Measurements from ENCODE around the gene TOLLIP.
A peak's percentile ranks its signal among the peaks of the same experiment; 100 is the strongest.

The TOLLIP gene

DNA sequence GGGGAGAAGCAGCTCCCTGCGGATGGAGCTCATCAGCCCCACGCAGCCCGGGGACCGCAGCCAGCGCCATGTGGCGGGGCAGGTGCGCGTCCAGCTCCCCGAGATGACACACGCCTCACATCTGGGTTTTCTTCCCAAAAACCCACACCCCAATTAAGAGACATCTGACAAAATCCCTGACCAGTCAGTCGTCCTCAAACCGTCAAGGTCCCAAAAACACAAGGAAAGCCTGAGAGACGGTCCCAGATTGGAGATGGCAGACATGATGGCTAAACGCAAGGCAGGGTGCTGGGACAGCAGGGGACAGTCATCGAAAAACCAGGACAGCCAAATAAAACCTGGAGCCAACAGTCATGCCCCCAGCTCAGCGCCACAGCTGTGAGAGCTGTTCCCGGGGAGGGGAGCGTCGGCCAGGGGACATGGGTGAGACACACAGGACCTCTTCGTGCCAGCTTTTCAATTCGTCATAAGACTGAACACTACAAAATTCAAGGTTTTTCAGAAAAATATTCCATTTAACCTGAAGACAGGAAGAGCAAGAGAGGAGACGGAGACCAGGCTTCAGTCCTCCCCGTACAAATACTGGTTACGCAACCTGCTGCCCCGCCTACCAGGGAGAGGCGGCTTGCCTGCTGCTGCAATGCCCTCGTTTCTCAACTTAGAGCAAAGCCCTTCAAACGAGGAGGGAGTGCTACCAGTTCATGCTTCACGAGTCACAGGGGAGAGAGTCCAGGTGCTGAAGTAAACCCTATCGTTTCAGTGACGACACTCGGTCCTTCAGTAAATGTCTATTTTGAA lies 10.5 kb downstream of the TOLLIP start:
- Histone ChIP-seq H3K18ac (ENCODE audit: low read length) (no peak overlapping the region), H3K4me1 (ENCODE audit: control insufficient read depth in 2 of 2, insufficient read depth in 1 of 2, low read depth in 1 of 2, low read length in 2 of 2) (peaks cover 2 to 11% of the 10 kb centered on the region in 2 donors), H3K27ac (replicated peaks; ENCODE audit: low read length) (no peak overlapping the region), H3K27me3 (ENCODE audit: control insufficient read depth in 3 of 3, insufficient read depth in 3 of 3, low read depth in 1 of 3, low read length in 3 of 3) (no peaks in the 10 kb centered on the region), H2AFZ (ENCODE audit: low read length) (no peak overlapping the region), H3K4me3 (ENCODE audit: low read length in 2 of 2) (no peak overlapping the region), H3K23ac (ENCODE audit: low read depth, low read length, poor library complexity) (no peak overlapping the region), H3K79me1 (ENCODE audit: low read depth, low read length) (peaks cover 23% of the 10 kb centered on the region), H3K14ac (ENCODE audit: low read length) (no peak overlapping the region), H2BK5ac (ENCODE audit: low read length) (peak overlapping the region; percentile 43), H4K91ac (ENCODE audit: low read depth, low read length, poor library complexity) (no peak overlapping the region), H2BK15ac (ENCODE audit: low read length) (no peak overlapping the region), H3K4me2 (ENCODE audit: insufficient read depth, low read length, poor library complexity, severe bottlenecking) (no peak overlapping the region), H3K9me3 (replicated peaks in 1 of 2; ENCODE audit: control insufficient read depth in 2 of 2, insufficient read depth in 1 of 2, low read depth in 1 of 2, low read length in 2 of 2) (no peaks in the 10 kb centered on the region), H2BK12ac (ENCODE audit: low read length) (no peak overlapping the region), H4K8ac (ENCODE audit: low read depth, low read length) (no peak overlapping the region), H2AK5ac (ENCODE audit: low read depth, low read length) (no peak overlapping the region), H3K4ac (ENCODE audit: low read length) (no peak overlapping the region), H3K9ac (ENCODE audit: low read depth, low read length, poor library complexity) (no peak overlapping the region), H3K36me3 (replicated peaks in 1 of 2; ENCODE audit: control insufficient read depth in 2 of 2, insufficient read depth in 2 of 2, low read length in 2 of 2) (peaks cover 2 to 23% of the 10 kb centered on the region in 2 donors), H2BK120ac (ENCODE audit: low read depth, low read length) (no peak overlapping the region)
- no peak for DNase-seq (ENCODE audit: low spot score)
- no CpG with 5 or more reads among the region's 32 CpGs for WGBS, 2 donors (ENCODE audit: extremely low coverage in 2 of 2, insufficient read length in 2 of 2, insufficient replicate concordance in 1 of 2)

DNA sequence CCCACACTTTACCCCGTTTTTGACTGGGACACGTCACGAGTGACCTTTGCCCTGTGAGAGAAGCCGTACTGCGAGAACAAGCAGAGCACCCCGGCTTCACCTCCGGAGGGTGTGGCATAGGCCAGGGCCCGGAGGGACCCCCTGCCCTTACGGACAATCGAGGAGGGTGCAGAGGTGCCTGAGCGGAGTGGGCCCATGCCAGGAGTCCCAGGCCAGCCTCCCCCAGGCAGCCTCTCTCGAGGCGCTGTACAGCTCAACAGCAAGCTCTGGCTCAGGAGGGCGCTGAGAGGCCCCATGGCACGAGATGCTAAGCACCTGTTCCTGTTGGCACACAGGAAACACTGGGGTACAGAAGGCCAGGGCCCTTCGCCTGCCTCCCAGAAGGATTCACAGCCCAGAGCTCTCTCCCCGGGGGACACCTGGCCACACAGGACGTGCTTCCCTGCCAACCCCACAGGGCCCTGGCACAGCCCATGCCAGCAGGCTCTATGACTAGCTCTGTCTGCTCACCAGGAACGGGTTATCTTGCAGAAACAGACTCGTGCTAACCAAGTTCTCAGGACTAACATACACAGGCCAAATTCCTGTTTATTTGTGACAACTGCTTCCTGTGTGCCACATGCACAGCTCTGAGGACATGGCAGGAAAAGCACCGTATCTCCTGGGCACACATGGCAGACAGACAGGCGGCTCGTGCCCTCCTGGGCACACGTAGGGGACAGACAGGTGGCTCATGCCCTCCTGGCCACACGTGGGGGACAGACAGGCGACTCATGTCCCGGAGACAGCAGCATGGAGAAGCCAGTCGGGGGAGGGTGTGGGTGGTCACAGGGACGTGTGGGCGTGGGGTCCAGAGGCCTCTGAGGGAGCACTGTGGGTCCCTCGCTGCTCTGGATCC lies 11.6 kb downstream of the TOLLIP start:
- no peak overlapping the region for H2AFZ ChIP-seq (ENCODE audit: low read length)
- H3K18ac ChIP-seq (ENCODE audit: low read length), result no peak overlapping the region
- H4K91ac ChIP-seq (ENCODE audit: low read depth, low read length, poor library complexity), result no peak overlapping the region
- no peak overlapping the region for H3K14ac ChIP-seq (ENCODE audit: low read length)
- H3K23ac ChIP-seq (ENCODE audit: low read depth, low read length, poor library complexity), result peak overlapping the region; percentile 14
- peak overlapping the region; percentile 55 for H3K9ac ChIP-seq (ENCODE audit: low read depth, low read length, poor library complexity)
- peaks cover 8 to 33% of the 10 kb centered on the region in 2 donors for H3K36me3 ChIP-seq (replicated peaks in 1 of 2; ENCODE audit: control insufficient read depth in 2 of 2, insufficient read depth in 2 of 2, low read length in 2 of 2)
- H2BK12ac ChIP-seq (ENCODE audit: low read length), result no peak overlapping the region
- H2BK5ac ChIP-seq (ENCODE audit: low read length), result no peak overlapping the region
- peaks cover 2 to 4% of the 10 kb centered on the region in 2 donors for H3K4me1 ChIP-seq (ENCODE audit: control insufficient read depth in 2 of 2, insufficient read depth in 1 of 2, low read depth in 1 of 2, low read length in 2 of 2)
- H3K4me2 ChIP-seq (ENCODE audit: insufficient read depth, low read length, poor library complexity, severe bottlenecking), result no peak overlapping the region
- no peak overlapping the region for H2BK120ac ChIP-seq (ENCODE audit: low read depth, low read length)
- H2BK15ac ChIP-seq (ENCODE audit: low read length), result no peak overlapping the region
- H3K4me3 ChIP-seq (ENCODE audit: low read length in 2 of 2), result no peak overlapping the region
- H2AK5ac ChIP-seq (ENCODE audit: low read depth, low read length), result no peak overlapping the region
- H4K8ac ChIP-seq (ENCODE audit: low read depth, low read length), result peak overlapping the region; percentile 23
- no CpG with 5 or more reads among the region's 31 CpGs for WGBS, 2 donors (ENCODE audit: extremely low coverage in 2 of 2, insufficient read length in 2 of 2, insufficient replicate concordance in 1 of 2)
- H3K4ac ChIP-seq (ENCODE audit: low read length), result no peak overlapping the region
- DNase-seq (ENCODE audit: low spot score), result no peak
- H3K27ac ChIP-seq (replicated peaks; ENCODE audit: low read length), result no peak overlapping the region
- peaks cover 27% of the 10 kb centered on the region for H3K79me1 ChIP-seq (ENCODE audit: low read depth, low read length)
- H3K27me3 ChIP-seq (ENCODE audit: control insufficient read depth in 3 of 3, insufficient read depth in 3 of 3, low read depth in 1 of 3, low read length in 3 of 3), result no peaks in the 10 kb centered on the region
- no peaks in the 10 kb centered on the region for H3K9me3 ChIP-seq (replicated peaks in 1 of 2; ENCODE audit: control insufficient read depth in 2 of 2, insufficient read depth in 1 of 2, low read depth in 1 of 2, low read length in 2 of 2)

DNA sequence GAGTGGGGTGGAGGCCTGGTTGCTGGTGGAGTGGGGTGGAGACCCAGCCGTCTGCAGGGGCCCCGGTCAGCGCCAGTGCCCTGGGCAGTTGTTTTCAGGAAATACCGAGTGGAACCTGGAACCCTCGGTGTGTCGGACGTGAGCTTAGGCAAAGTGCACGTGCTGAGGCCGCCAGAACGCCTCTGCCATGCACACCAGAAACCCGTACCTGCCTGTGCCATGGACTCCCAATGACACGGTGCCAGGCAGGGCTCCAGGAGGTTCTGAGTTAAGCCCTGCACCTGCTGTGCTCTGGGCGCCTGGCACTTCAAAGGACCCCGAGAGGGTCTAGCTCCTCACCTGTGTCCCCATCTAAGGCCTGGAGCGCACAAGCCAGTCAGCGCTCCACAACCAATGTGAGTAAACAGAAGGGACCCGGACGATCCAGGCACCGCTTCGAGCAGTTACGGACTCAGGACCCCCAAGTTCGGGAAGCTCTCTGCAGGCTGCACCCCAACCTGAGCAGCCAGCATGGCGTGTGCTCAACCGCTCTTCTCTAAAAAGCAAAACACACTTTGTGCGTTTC lies 12.3 kb downstream of the TOLLIP start:
- Histone ChIP-seq H4K8ac (ENCODE audit: low read depth, low read length) (peak overlapping the region; percentile 23), H3K14ac (ENCODE audit: low read length) (no peak overlapping the region), H3K4me3 (ENCODE audit: low read length in 2 of 2) (no peak overlapping the region), H2BK120ac (ENCODE audit: low read depth, low read length) (no peak overlapping the region), H4K91ac (ENCODE audit: low read depth, low read length, poor library complexity) (no peak overlapping the region), H3K4ac (ENCODE audit: low read length) (no peak overlapping the region), H3K18ac (ENCODE audit: low read length) (no peak overlapping the region), H3K4me1 (ENCODE audit: control insufficient read depth in 2 of 2, insufficient read depth in 1 of 2, low read depth in 1 of 2, low read length in 2 of 2) (peaks cover 0 to 2% of the 10 kb centered on the region in 2 donors), H3K9ac (ENCODE audit: low read depth, low read length, poor library complexity) (peak overlapping the region; percentile 21), H2AK5ac (ENCODE audit: low read depth, low read length) (no peak overlapping the region), H2BK5ac (ENCODE audit: low read length) (no peak overlapping the region), H3K9me3 (replicated peaks in 1 of 2; ENCODE audit: control insufficient read depth in 2 of 2, insufficient read depth in 1 of 2, low read depth in 1 of 2, low read length in 2 of 2) (no peaks in the 10 kb centered on the region), H3K36me3 (replicated peaks in 1 of 2; ENCODE audit: control insufficient read depth in 2 of 2, insufficient read depth in 2 of 2, low read length in 2 of 2) (peaks cover 11 to 40% of the 10 kb centered on the region in 2 donors), H3K27ac (replicated peaks; ENCODE audit: low read length) (no peak overlapping the region), H3K27me3 (ENCODE audit: control insufficient read depth in 3 of 3, insufficient read depth in 3 of 3, low read depth in 1 of 3, low read length in 3 of 3) (no peaks in the 10 kb centered on the region), H2AFZ (ENCODE audit: low read length) (no peak overlapping the region), H2BK15ac (ENCODE audit: low read length) (no peak overlapping the region), H3K79me1 (ENCODE audit: low read depth, low read length) (peaks cover 26% of the 10 kb centered on the region), H2BK12ac (ENCODE audit: low read length) (no peak overlapping the region), H3K4me2 (ENCODE audit: insufficient read depth, low read length, poor library complexity, severe bottlenecking) (no peak overlapping the region), H3K23ac (ENCODE audit: low read depth, low read length, poor library complexity) (peak overlapping the region; percentile 14)
- DNase-seq (ENCODE audit: low spot score), result no peak
- no CpG with 5 or more reads among the region's 25 CpGs for WGBS, 2 donors (ENCODE audit: extremely low coverage in 2 of 2, insufficient read length in 2 of 2, insufficient replicate concordance in 1 of 2)
